ENCODE data around the gene CAST. TPM values are rescaled to one million over a fixed set of nuclear protein-coding genes. Genes with fewer than 3 reads are reported as not detected.
"Not testable (repeated sequence)": the region's sequence is repeated elsewhere in the genome, so short reads cannot be mapped to it uniquely, and the experiment has no call there.

CAST gene, protein sequence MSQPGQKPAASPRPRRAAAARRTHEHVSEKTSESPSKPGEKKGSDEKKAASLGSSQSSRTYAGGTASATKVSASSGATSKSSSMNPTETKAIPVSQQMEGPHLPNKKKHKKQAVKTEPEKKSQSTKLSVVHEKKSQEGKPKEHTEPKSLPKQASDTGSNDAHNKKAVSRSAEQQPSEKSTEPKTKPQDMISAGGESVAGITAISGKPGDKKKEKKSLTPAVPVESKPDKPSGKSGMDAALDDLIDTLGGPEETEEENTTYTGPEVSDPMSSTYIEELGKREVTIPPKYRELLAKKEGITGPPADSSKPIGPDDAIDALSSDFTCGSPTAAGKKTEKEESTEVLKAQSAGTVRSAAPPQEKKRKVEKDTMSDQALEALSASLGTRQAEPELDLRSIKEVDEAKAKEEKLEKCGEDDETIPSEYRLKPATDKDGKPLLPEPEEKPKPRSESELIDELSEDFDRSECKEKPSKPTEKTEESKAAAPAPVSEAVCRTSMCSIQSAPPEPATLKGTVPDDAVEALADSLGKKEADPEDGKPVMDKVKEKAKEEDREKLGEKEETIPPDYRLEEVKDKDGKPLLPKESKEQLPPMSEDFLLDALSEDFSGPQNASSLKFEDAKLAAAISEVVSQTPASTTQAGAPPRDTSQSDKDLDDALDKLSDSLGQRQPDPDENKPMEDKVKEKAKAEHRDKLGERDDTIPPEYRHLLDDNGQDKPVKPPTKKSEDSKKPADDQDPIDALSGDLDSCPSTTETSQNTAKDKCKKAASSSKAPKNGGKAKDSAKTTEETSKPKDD
- total RNA-seq (100 to 1,000 TPM; 112 to 298 (median 185) TPM), polyA plus RNA-seq (10 to 100 TPM; 31.1 to 43.8 TPM), total RNA-seq (155 reads per million, percentile 90 among the genes with 10 or more reads in this experiment)

DNA sequence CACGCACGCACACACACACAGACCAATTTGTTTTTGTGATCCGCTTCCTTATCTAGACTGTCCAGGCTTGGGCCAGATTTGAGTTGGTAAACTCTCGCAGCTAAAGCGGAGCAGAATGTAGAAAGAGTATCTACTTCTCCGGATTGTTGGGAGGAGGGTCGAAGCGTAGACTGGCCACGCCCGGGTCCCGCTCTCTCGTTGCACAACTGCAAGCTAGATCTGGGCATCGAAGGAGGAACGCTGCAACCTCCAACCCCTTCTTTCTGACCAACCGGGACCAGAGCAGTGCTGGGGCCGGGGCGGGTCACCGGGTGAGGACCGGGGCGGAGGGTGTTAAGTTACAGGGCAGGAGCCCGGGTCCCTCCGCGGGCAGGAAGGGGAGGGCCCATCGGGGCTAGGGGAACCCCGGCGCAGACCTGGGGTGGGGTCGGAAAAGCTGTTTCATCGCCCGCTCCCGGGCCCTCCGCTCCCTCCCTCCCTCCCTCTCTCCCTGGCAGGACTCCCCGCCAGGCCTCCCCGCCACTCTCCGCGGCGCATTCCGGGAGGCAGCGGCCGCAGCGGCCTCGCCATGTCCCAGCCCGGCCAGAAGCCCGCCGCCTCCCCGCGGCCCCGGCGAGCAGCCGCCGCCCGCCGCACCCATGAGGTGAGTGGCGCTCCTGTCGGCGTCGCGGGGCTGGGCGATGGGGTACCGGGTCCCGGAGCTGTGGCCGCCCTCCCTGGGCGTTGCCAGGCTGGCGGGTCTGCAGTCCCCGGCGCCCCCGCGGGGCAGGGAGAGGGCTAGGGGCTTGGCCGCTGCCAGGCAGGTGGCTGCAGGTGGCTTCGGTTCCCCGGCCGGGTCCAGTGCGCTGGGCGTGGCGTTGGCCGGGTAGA is at the start of gene CAST:
CAST (plus strand) TSS at position 522 of the 870 bp plus-strand sequence; CDS start at position 569, 47 bp downstream.
- Mint-ChIP-seq H3K4me1 (peaks cover 23 to 64% (median 45%) of the 10 kb centered on the region in 7 donors), H3K27ac (peak within 1 kb of the TSS; percentile 93 to 99 (median 96)), H3K9me3 (no peaks in the 10 kb centered on the region), H3K27me3 (peaks cover 0 to 17% (median 0%) of the 10 kb centered on the region in 5 donors), H3K4me3 (peak within 1 kb of the TSS; percentile 86 to 100 (median 98)), H3K36me3 (peaks cover 0 to 12% (median 0%) of the 10 kb centered on the region in 5 donors)
- POLR2A ChIA-PET, result interaction anchor here (0.6 to 4.3 kb wide), 16 partner anchors 8 to 1016 kb away, joined by 3 to 32 read pairs (median 6); partner anchors contain the start of genes ERAP1, LNPEP, RFESD and RIOK2
- CTCF ChIA-PET, result no interaction called here
- peaks cover 0 to 8% (median 0%) of the 10 kb centered on the region in 3 experiments for H3K36me3 ChIP-seq (ENCODE audit: control insufficient read depth in 2 of 3, insufficient read depth in 3 of 3, low read length in 3 of 3)
- H3K4me3 ChIP-seq (ENCODE audit: low read length), result peak within 1 kb of the TSS; percentile 86
- H3K9me3 ChIP-seq (ENCODE audit: control insufficient read depth in 2 of 3, low read length in 3 of 3), result no peaks in the 10 kb centered on the region
- H3K27ac ChIP-seq (ENCODE audit: low read depth, low read length), result peak within 1 kb of the TSS; percentile 87
- intact Hi-C loops (cut with micrococcal nuclease), result loop anchor here (1.0 to 5.0 kb wide), 26 partner anchors 8 to 1108 kb away; partner anchors contain the start of genes GLRX (in 2 of the 2), RIOK2 (in 2 of the 2), SKIC3 (in 2 of the 2) and ELL2 (in 1 of the 2)
- DNase-seq (peak; percentile 59 to 87 (median 67)), ATAC-seq (peak; percentile 80)
- H3K4me1 ChIP-seq (ENCODE audit: control insufficient read depth in 2 of 2, insufficient read depth in 2 of 2, low read length in 2 of 2), result peaks cover 25 to 26% of the 10 kb centered on the region in 2 donors
- H3K27me3 ChIP-seq (ENCODE audit: control insufficient read depth in 2 of 2, insufficient read depth in 2 of 2, low read length in 2 of 2), result no peaks in the 10 kb centered on the region

DNA sequence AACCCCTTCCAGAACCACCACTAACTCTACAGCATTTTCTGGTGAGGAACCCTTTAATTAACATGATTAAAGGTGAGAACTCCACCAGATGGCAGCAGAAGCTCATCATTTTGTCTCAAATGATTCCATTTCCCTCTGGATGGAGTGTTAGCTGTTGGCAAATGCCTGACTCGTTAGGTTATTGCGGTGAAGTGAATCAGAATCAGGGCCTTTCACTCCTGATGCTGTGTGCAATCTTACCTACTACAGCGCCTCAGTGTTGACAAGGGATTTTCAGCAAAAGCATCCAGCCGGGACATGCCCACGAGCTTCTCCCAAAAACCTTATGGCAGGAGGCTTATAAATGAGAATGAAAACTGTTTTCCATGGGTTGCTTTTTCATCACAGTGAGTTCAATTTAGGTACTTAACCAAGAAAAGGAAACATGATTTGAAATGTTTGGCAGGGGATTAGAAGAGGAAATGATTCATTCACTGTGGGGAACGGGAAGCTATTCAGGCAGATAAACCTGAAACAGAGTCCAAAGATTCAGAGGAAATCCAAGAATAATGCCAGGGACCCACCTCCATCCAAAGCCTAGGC is 48.0 kb upstream of the CAST start:
- peaks cover 0 to 5% of the 10 kb centered on the region in 2 donors for H3K4me1 ChIP-seq (ENCODE audit: control insufficient read depth in 2 of 2, insufficient read depth in 2 of 2, low read length in 2 of 2)
- no peaks in the 10 kb centered on the region for H3K27me3 ChIP-seq (ENCODE audit: control insufficient read depth in 2 of 2, insufficient read depth in 2 of 2, low read length in 2 of 2)
- no peaks in the 10 kb centered on the region for H3K36me3 ChIP-seq (ENCODE audit: control insufficient read depth in 2 of 3, insufficient read depth in 3 of 3, low read length in 3 of 3)
- H3K27ac Mint-ChIP-seq, result no peak overlapping the region
- H3K4me3 ChIP-seq (ENCODE audit: low read length), result no peak overlapping the region
- H3K4me3 Mint-ChIP-seq, result no peak overlapping the region
- peaks cover 5 to 43% (median 8%) of the 10 kb centered on the region in 5 donors for H3K27me3 Mint-ChIP-seq
- peaks cover 0 to 4% (median 0%) of the 10 kb centered on the region in 5 donors for H3K36me3 Mint-ChIP-seq
- peaks cover 0 to 5% (median 0%) of the 10 kb centered on the region in 7 donors for H3K4me1 Mint-ChIP-seq
- ChIA-PET POLR2A (interaction anchor here (1.3 to 1.4 kb wide), 2 partner anchors 47 to 88 kb away, joined by 3 to 6 read pairs; no protein-coding TSS in a partner anchor), CTCF (interaction anchor here (0.5 to 4.2 kb wide), 23 partner anchors 9 to 753 kb away, joined by 3 to 24 read pairs (median 4); no protein-coding TSS in a partner anchor)
- peak; percentile 72 for ATAC-seq
- intact Hi-C loops (cut with micrococcal nuclease), result loop anchor here (1.0 to 2.0 kb wide), 7 partner anchors 48 to 548 kb away; partner anchors contain the start of gene CAST (in 2 of the 2)
- H3K27ac ChIP-seq (ENCODE audit: low read depth, low read length), result no peak overlapping the region
- DNase-seq, result peak in 6 of 9 donors; percentile 30 to 51 (median 38)
- H3K9me3 ChIP-seq (ENCODE audit: control insufficient read depth in 2 of 3, low read length in 3 of 3), result no peaks in the 10 kb centered on the region
- H3K9me3 Mint-ChIP-seq, result peaks cover 0 to 4% (median 0%) of the 10 kb centered on the region in 11 donors

DNA sequence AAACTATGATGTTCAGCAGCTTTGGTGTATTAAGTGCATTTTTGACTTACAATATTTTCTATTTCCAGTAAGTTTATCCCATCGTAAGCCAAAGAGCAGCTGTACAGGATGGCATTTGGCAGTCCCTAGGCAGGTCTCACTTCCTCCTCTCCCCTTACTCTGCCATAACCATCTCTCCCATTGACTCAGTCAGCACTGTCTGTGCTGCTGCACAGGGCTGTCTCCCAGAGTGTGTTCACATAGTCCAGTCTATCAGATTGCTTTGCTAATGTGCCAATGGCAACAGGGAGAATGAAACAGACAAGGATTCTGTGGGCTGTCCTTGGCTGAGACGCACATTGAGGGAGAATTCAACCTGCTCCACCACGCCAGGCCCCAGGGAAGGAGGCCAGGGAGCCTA is 47.0 kb upstream of the CAST start:
- Mint-ChIP-seq H3K4me1 (peaks cover 0 to 5% (median 0%) of the 10 kb centered on the region in 7 donors), H3K27me3 (peaks cover 5 to 41% (median 8%) of the 10 kb centered on the region in 5 donors), H3K36me3 (peaks cover 0 to under 1% (median 0%) of the 10 kb centered on the region in 5 donors), H3K4me3 (no peak overlapping the region), H3K9me3 (peaks cover 0 to under 1% (median 0%) of the 10 kb centered on the region in 11 donors), H3K27ac (no peak overlapping the region)
- ChIA-PET CTCF (interaction anchor here (1.3 to 4.2 kb wide), 11 partner anchors 12 to 547 kb away, joined by 4 to 24 read pairs (median 7); no protein-coding TSS in a partner anchor), POLR2A (no interaction called here)
- no peaks in the 10 kb centered on the region for H3K36me3 ChIP-seq (ENCODE audit: control insufficient read depth in 2 of 3, insufficient read depth in 3 of 3, low read length in 3 of 3)
- no peaks in the 10 kb centered on the region for H3K9me3 ChIP-seq (ENCODE audit: control insufficient read depth in 2 of 3, low read length in 3 of 3)
- peak; percentile 41 for ATAC-seq
- H3K27me3 ChIP-seq (ENCODE audit: control insufficient read depth in 2 of 2, insufficient read depth in 2 of 2, low read length in 2 of 2), result no peaks in the 10 kb centered on the region
- intact Hi-C loops (cut with micrococcal nuclease), result loop anchor here in 1 of 2 donors (2.0 kb wide), 2 partner anchors 48 to 138 kb away; partner anchors contain the start of gene CAST
- H3K4me3 ChIP-seq (ENCODE audit: low read length), result no peak overlapping the region
- peaks cover 0 to 5% of the 10 kb centered on the region in 2 donors for H3K4me1 ChIP-seq (ENCODE audit: control insufficient read depth in 2 of 2, insufficient read depth in 2 of 2, low read length in 2 of 2)
- H3K27ac ChIP-seq (ENCODE audit: low read depth, low read length), result no peak overlapping the region
- DNase-seq, result no peak

DNA sequence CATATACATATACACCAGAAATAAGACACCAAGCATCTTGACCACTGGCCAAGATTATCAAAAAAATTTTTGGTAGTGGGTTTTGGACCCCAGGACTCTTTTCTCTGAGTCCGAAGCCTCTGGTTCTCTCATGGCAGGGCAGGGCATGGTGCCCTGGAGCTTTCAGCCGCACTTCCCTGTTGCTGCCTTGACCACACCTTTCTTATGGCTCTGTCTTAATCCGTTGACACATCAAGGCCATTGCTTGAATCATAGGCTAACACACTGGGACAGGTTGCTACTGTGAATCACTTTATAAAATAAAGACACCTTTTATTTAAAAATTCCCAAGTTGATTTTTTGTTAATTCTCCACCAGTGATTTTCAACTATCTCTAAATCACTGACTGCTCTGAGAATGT is 45.4 kb upstream of the CAST start:
- peaks cover 0 to 6% (median 0%) of the 10 kb centered on the region in 7 donors for H3K4me1 Mint-ChIP-seq
- no peak for ATAC-seq
- no peaks in the 10 kb centered on the region for H3K9me3 Mint-ChIP-seq
- no peak overlapping the region for H3K4me3 Mint-ChIP-seq
- no peak overlapping the region for H3K27ac Mint-ChIP-seq
- CTCF ChIA-PET, result interaction anchor here (1.2 to 4.2 kb wide), 5 partner anchors 15 to 173 kb away, joined by 3 to 24 read pairs (median 5); no protein-coding TSS in a partner anchor
- H3K4me1 ChIP-seq (ENCODE audit: control insufficient read depth in 2 of 2, insufficient read depth in 2 of 2, low read length in 2 of 2), result peaks cover 0 to 5% of the 10 kb centered on the region in 2 donors
- no peak overlapping the region for H3K4me3 ChIP-seq (ENCODE audit: low read length)
- no peak for DNase-seq
- H3K27ac ChIP-seq (ENCODE audit: low read depth, low read length), result no peak overlapping the region
- no peaks in the 10 kb centered on the region for H3K36me3 Mint-ChIP-seq
- peaks cover 0 to 31% (median 6%) of the 10 kb centered on the region in 5 donors for H3K27me3 Mint-ChIP-seq
- intact Hi-C loops (cut with micrococcal nuclease), result no loop called here
- no peaks in the 10 kb centered on the region for H3K36me3 ChIP-seq (ENCODE audit: control insufficient read depth in 2 of 3, insufficient read depth in 3 of 3, low read length in 3 of 3)
- H3K27me3 ChIP-seq (ENCODE audit: control insufficient read depth in 2 of 2, insufficient read depth in 2 of 2, low read length in 2 of 2), result no peaks in the 10 kb centered on the region
- POLR2A ChIA-PET, result no interaction called here
- H3K9me3 ChIP-seq (ENCODE audit: control insufficient read depth in 2 of 3, low read length in 3 of 3), result no peaks in the 10 kb centered on the region

DNA sequence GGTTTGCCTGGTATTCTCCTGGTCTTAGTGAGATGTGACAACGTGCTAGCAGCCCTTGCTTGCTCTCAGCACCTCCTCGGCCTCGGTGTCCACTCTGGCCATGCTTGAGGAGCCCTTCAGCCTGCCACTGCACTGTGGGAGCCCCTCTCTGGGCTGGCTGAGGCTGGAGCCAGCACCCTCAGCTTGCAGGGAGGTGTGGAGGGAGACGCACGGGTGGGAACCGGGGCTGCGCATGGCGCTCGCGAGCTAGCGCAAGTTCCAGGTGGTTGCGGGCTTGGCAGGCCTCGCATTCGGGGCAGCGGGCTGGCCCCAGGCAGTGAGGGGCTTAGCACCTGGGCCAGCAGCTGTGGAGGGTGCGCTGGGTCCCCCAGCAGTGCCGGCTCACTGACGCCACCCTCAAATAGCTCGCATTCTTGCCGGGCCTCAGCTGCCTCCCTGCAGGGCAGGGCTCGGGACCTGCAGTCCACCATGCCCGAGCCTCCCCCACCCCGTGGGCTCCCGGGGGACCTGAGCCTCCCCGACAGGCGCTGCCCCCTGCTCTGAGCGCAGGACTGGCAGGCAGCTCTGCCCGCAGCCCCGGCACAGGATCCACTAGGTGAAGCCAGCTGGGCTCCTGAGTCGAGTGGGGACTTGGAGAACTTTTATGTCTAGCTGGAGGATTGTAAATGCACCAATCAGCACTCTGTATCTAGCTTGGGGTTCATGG is 43.7 kb upstream of the CAST start:
- not testable (repeated sequence) for H3K36me3 ChIP-seq (ENCODE audit: control insufficient read depth in 2 of 3, insufficient read depth in 3 of 3, low read length in 3 of 3)

More for the DNA sequence above, 43.7 kb upstream of the CAST start:
- H3K4me1 ChIP-seq (ENCODE audit: control insufficient read depth in 2 of 2, insufficient read depth in 2 of 2, low read length in 2 of 2); H3K4me3 Mint-ChIP-seq; H3K9me3 ChIP-seq (ENCODE audit: control insufficient read depth in 2 of 3, low read length in 3 of 3); H3K4me1 Mint-ChIP-seq; H3K27ac Mint-ChIP-seq; H3K27me3 ChIP-seq (ENCODE audit: control insufficient read depth in 2 of 2, insufficient read depth in 2 of 2, low read length in 2 of 2); intact Hi-C loops (cut with micrococcal nuclease); H3K4me3 ChIP-seq (ENCODE audit: low read length); ATAC-seq; H3K27ac ChIP-seq (ENCODE audit: low read depth, low read length); DNase-seq; H3K36me3 Mint-ChIP-seq; H3K9me3 Mint-ChIP-seq: not testable (repeated sequence)
- peaks cover 0 to 19% (median 2%) of the 10 kb centered on the region in 5 donors for H3K27me3 Mint-ChIP-seq
- CTCF ChIA-PET, result interaction anchor here (0.8 to 1.6 kb wide), 4 partner anchors 16 to 69 kb away, joined by 4 to 7 read pairs (median 4); no protein-coding TSS in a partner anchor
- POLR2A ChIA-PET, result interaction anchor here (0.6 to 1.3 kb wide), 2 partner anchors 43 to 112 kb away, joined by 3 read pairs; no protein-coding TSS in a partner anchor
